GM20000 (cell line): ENCODE results near the gene DEK.

Experiments
- DNase-seq: peaks from one replicate; pipeline ENCODE4 v3.0.0; 2012; ENCODE audit warnings: low spot score
- TF ChIP-seq, protein P1 (sequence below): IDR thresholded peaks from 2 replicates; pipeline ENCODE4 v1.5.1; 2012; ENCODE audit warnings: mild to moderate bottlenecking, control low read depth; ENCODE audit errors: extremely low read depth, missing control alignments

DEK gene

GRCh38 chr6:18245079-18245478, 19.3 kb downstream of the DEK start:
- DNase-seq = no peak
- TF ChIP-seq, protein P1, sequence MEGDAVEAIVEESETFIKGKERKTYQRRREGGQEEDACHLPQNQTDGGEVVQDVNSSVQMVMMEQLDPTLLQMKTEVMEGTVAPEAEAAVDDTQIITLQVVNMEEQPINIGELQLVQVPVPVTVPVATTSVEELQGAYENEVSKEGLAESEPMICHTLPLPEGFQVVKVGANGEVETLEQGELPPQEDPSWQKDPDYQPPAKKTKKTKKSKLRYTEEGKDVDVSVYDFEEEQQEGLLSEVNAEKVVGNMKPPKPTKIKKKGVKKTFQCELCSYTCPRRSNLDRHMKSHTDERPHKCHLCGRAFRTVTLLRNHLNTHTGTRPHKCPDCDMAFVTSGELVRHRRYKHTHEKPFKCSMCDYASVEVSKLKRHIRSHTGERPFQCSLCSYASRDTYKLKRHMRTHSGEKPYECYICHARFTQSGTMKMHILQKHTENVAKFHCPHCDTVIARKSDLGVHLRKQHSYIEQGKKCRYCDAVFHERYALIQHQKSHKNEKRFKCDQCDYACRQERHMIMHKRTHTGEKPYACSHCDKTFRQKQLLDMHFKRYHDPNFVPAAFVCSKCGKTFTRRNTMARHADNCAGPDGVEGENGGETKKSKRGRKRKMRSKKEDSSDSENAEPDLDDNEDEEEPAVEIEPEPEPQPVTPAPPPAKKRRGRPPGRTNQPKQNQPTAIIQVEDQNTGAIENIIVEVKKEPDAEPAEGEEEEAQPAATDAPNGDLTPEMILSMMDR = no peak

- DNase-seq = no peak
- TF ChIP-seq, protein P1 = no peak
Measured at GRCh38 chr6:18244251-18244650, 20.1 kb downstream of the DEK start.

GRCh38 chr6:18243302-18243893, 20.9 kb downstream of the DEK start:
- TF ChIP-seq, protein P1 = no peak
- no peak for DNase-seq

- no peak for DNase-seq
- TF ChIP-seq, protein P1 = no peak
Measured at GRCh38 chr6:18242062-18242851, 22.1 kb downstream of the DEK start.

- TF ChIP-seq, protein P1 = no peak
- DNase-seq = no peak
Measured at GRCh38 chr6:18241208-18242038, 22.9 kb downstream of the DEK start.

GRCh38 chr6:18240230-18240629, 24.1 kb downstream of the DEK start:
- DNase-seq = no peak
- TF ChIP-seq, protein P1 = no peak

GRCh38 chr6:18237167-18237566, 27.2 kb downstream of the DEK start:
- TF ChIP-seq, protein P1 = no peak
- no peak for DNase-seq
